ENCODE measurements around the gene FOCAD. TPM values are rescaled to one million over a fixed set of nuclear protein-coding genes. Genes with fewer than 3 reads are reported as not detected.

The FOCAD gene
- total RNA-seq, 1 donor from 2014 or later, result 60.1 TPM

GRCh38 chr9:20732118-20732517 is 48.1 kb downstream of the FOCAD start:
- no peak overlapping the region for H3K27ac Mint-ChIP-seq (ENCODE audit: unreplicated experiment)
- no peaks in the 10 kb centered on the region for H3K9me3 Mint-ChIP-seq
- no peaks in the 10 kb centered on the region for H3K4me1 Mint-ChIP-seq
- H3K36me3 Mint-ChIP-seq (ENCODE audit: low read depth), result peaks cover 17% of the 10 kb centered on the region
- no peak for TF ChIP-seq CTCF (conservative IDR thresholded peaks at IDR 0.05)
- no peak overlapping the region for H3K4me3 Mint-ChIP-seq
- no peaks in the 10 kb centered on the region for H3K27me3 Mint-ChIP-seq (ENCODE audit: low read depth)
- no peak for DNase-seq (ENCODE audit: low read depth, low spot score)

- no peak for TF ChIP-seq CTCF (conservative IDR thresholded peaks at IDR 0.05)
- Mint-ChIP-seq H3K4me3 (no peak overlapping the region), H3K4me1 (no peaks in the 10 kb centered on the region), H3K27ac (ENCODE audit: unreplicated experiment) (no peak overlapping the region), H3K27me3 (ENCODE audit: low read depth) (no peaks in the 10 kb centered on the region), H3K36me3 (ENCODE audit: low read depth) (peaks cover 20% of the 10 kb centered on the region), H3K9me3 (no peaks in the 10 kb centered on the region)
- no peak for DNase-seq (ENCODE audit: low read depth, low spot score)
Observed at GRCh38 chr9:20734275-20734674, 50.2 kb downstream of the FOCAD start.

- no peaks in the 10 kb centered on the region for H3K27me3 Mint-ChIP-seq (ENCODE audit: low read depth)
- H3K4me1 Mint-ChIP-seq, result peaks cover 5% of the 10 kb centered on the region
- no peak overlapping the region for H3K4me3 Mint-ChIP-seq
- H3K36me3 Mint-ChIP-seq (ENCODE audit: low read depth), result peaks cover 14% of the 10 kb centered on the region
- TF ChIP-seq CTCF (conservative IDR thresholded peaks at IDR 0.05), result no peak
- no peaks in the 10 kb centered on the region for H3K9me3 Mint-ChIP-seq
- no peak overlapping the region for H3K27ac Mint-ChIP-seq (ENCODE audit: unreplicated experiment)
- no peak for DNase-seq (ENCODE audit: low read depth, low spot score)
Observed at GRCh38 chr9:20740304-20740703, 56.2 kb downstream of the FOCAD start.

- DNase-seq (ENCODE audit: low read depth, low spot score), result no peak
- Mint-ChIP-seq H3K4me1 (peaks cover 5% of the 10 kb centered on the region), H3K9me3 (no peaks in the 10 kb centered on the region), H3K4me3 (no peak overlapping the region), H3K27me3 (ENCODE audit: low read depth) (no peaks in the 10 kb centered on the region), H3K27ac (ENCODE audit: unreplicated experiment) (no peak overlapping the region), H3K36me3 (ENCODE audit: low read depth) (peaks cover 12% of the 10 kb centered on the region)
- no peak for TF ChIP-seq CTCF (conservative IDR thresholded peaks at IDR 0.05)
Observed at GRCh38 chr9:20740929-20741582, 57.0 kb downstream of the FOCAD start.

GRCh38 chr9:20742833-20743232 is 58.8 kb downstream of the FOCAD start:
- H3K9me3 Mint-ChIP-seq, result no peaks in the 10 kb centered on the region
- H3K27ac Mint-ChIP-seq (ENCODE audit: unreplicated experiment), result no peak overlapping the region
- peaks cover 5% of the 10 kb centered on the region for H3K4me1 Mint-ChIP-seq
- H3K4me3 Mint-ChIP-seq, result no peak overlapping the region
- peaks cover 5% of the 10 kb centered on the region for H3K36me3 Mint-ChIP-seq (ENCODE audit: low read depth)
- no peak for TF ChIP-seq CTCF (conservative IDR thresholded peaks at IDR 0.05)
- H3K27me3 Mint-ChIP-seq (ENCODE audit: low read depth), result no peaks in the 10 kb centered on the region
- no peak for DNase-seq (ENCODE audit: low read depth, low spot score)

Data from neural crest cell (in vitro differentiated cells).